HG03196 (cell line): ENCODE results near the gene TSHZ2.
"Not testable (repeated sequence)": the region's sequence is repeated elsewhere in the genome, so short reads cannot be mapped to it uniquely, and the experiment has no call there.

ENCODE experiments used
- ATAC-seq: cut with Tn5 transposase; IDR thresholded peaks from one replicate; pipeline ENCODE4 v1.9.1; 2021; ENCODE audit not compliant: unreplicated experiment

TSHZ2 gene

GRCh38 chr20:53487461-53488200 is 515.5 kb downstream of the TSHZ2 start:
- no peak for ATAC-seq

GRCh38 chr20:53488775-53489272 is 516.7 kb downstream of the TSHZ2 start:
- ATAC-seq, result no peak

GRCh38 chr20:53489528-53489927 is 517.4 kb downstream of the TSHZ2 start:
- no peak for ATAC-seq

- no peak for ATAC-seq
Observed at GRCh38 chr20:53490620-53491019, 518.5 kb downstream of the TSHZ2 start.

GRCh38 chr20:53491462-53491861 is 519.3 kb downstream of the TSHZ2 start:
- no peak for ATAC-seq

GRCh38 chr20:53492212-53492611 is 520.1 kb downstream of the TSHZ2 start:
- ATAC-seq, result no peak

- no peak for ATAC-seq
Observed at GRCh38 chr20:53493311-53493857, 521.2 kb downstream of the TSHZ2 start.

- no peak for ATAC-seq
Observed at GRCh38 chr20:53494753-53495152, 522.6 kb downstream of the TSHZ2 start.

- no peak for ATAC-seq
Observed at GRCh38 chr20:53495398-53496092, 523.4 kb downstream of the TSHZ2 start.

GRCh38 chr20:53497246-53497645 is 525.1 kb downstream of the TSHZ2 start:
- no peak for ATAC-seq

GRCh38 chr20:53498341-53498740 is 526.2 kb downstream of the TSHZ2 start:
- no peak for ATAC-seq

GRCh38 chr20:53500651-53501050 is 528.5 kb downstream of the TSHZ2 start:
- ATAC-seq, result no peak

GRCh38 chr20:53502820-53503219 is 530.7 kb downstream of the TSHZ2 start:
- ATAC-seq, result no peak

- ATAC-seq, result no peak
Observed at GRCh38 chr20:53503517-53503919, 531.4 kb downstream of the TSHZ2 start.

- ATAC-seq, result not testable (repeated sequence)
Observed at GRCh38 chr20:53504106-53504505, 531.9 kb downstream of the TSHZ2 start.

GRCh38 chr20:53510262-53510661 is 538.1 kb downstream of the TSHZ2 start:
- ATAC-seq, result no peak

GRCh38 chr20:53510704-53511103 is 538.5 kb downstream of the TSHZ2 start:
- no peak for ATAC-seq

- ATAC-seq, result no peak
Observed at GRCh38 chr20:53512076-53512475, 539.9 kb downstream of the TSHZ2 start.

- no peak for ATAC-seq
Observed at GRCh38 chr20:53513168-53513488, 541.0 kb downstream of the TSHZ2 start.

- ATAC-seq, result no peak
Observed at GRCh38 chr20:53513489-53514298, 541.5 kb downstream of the TSHZ2 start.

GRCh38 chr20:53515749-53516148 is 543.6 kb downstream of the TSHZ2 start:
- no peak for ATAC-seq
